Heart left ventricle (tissue), 13 donors: ENCODE measurements around the gene RESP18.

ENCODE experiments used
- CTCF ChIP-seq, 12 donors: fragments of 200-600 bp; sonication (generic) in 4 of 12; IDR thresholded peaks; one replicate each; pipeline versions ENCODE4 v1.5.0 to v1.8.0; 2018 to 2022; ENCODE audit warnings: antibody characterized with exemption in 12 of 12, mild to moderate bottlenecking in 5 of 12
- POLR2A ChIP-seq, 2 donors: fragments of 450-650 bp; IDR thresholded peaks; one replicate each; pipeline ENCODE4 v1.6.1; 2017; ENCODE audit warnings: antibody characterized with exemption in 2 of 2, mild to moderate bottlenecking in 2 of 2, moderate library complexity in 2 of 2
- donor health status: ischemic (EF 13 %, LVEDD 7.1; RV severe dilation, severe dysfunction).
- donor health status: DM: no; HTN: yes; CAD: no.
- donor health status: DM: no; HTN: no; CAD: no.
- donor health status: ischemic (EF 25% LVEDD 6.9; RV normal size, moderate dysfunction).
- donor health status: ischemic (EF 25% LVEDD 5.7; RV mildly dilated, moderate dysfunction).
- donor health status: ischemic (EF 35%, LVEDD 5.7; RV mildly dilated, moderate dysfunction).
- donor health status: nonischemic (EF 11% LVEDD 7.7; RV severe dilation, severe dysfunction).
- donor health status: DM: yes; HTN: yes; CAD: no.
- donor health status: PGD.
- donor health status: ischemic (EF 29% LVEDD 5.4; RV normal size, mild dysfunction).
- donor health status: nonischemic (EF 23%, LVEDD 6.1; RV moderate dilation, normal function).

- TF ChIP-seq POLR2A (IDR thresholded peaks at IDR 0.05) (no peak), CTCF (IDR thresholded peaks at IDR 0.05) (no peak)
Observed at GRCh38 chr2:219331560-219332213, 857 bp downstream of the RESP18 start.
